Measurements from ENCODE around the gene LRP1B.

DNA sequence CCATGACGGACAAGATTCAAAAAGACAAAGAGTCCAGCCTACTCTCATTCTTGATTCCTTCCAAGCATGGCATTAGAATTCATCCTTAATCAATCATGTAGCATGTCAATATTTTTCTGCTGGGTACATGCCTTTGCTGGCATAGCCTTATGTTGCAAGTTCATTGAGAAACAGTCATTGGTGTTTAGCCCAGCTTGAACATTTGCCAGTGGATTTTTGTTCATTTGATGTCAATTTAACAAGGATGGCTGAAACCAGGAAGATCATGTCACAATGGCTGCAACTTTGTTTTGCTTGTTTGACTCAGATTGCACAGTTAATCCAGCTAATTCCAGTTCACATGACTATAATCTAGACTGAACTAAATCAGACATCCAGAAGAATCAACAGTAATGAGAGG is 1132.2 kb downstream of the LRP1B start:
- TF ChIP-seq, protein P1, sequence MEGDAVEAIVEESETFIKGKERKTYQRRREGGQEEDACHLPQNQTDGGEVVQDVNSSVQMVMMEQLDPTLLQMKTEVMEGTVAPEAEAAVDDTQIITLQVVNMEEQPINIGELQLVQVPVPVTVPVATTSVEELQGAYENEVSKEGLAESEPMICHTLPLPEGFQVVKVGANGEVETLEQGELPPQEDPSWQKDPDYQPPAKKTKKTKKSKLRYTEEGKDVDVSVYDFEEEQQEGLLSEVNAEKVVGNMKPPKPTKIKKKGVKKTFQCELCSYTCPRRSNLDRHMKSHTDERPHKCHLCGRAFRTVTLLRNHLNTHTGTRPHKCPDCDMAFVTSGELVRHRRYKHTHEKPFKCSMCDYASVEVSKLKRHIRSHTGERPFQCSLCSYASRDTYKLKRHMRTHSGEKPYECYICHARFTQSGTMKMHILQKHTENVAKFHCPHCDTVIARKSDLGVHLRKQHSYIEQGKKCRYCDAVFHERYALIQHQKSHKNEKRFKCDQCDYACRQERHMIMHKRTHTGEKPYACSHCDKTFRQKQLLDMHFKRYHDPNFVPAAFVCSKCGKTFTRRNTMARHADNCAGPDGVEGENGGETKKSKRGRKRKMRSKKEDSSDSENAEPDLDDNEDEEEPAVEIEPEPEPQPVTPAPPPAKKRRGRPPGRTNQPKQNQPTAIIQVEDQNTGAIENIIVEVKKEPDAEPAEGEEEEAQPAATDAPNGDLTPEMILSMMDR (IDR thresholded peaks at IDR 0.05) = no peak
- TF ChIP-seq POLR2A (IDR thresholded peaks at IDR 0.05) = no peak

Data from breast epithelium (tissue), 3 donors.